Measurements from ENCODE around the gene MCAT. TPM values are rescaled to one million over a fixed set of nuclear protein-coding genes. Genes with fewer than 3 reads are reported as not detected.
"Not testable (repeated sequence)": the region's sequence is repeated elsewhere in the genome, so short reads cannot be mapped to it uniquely, and the experiment has no call there.

The MCAT gene
- total RNA-seq, 1 experiment from 2014 or later, result 14.7 TPM

- DNase-seq (ENCODE audit: low read depth), result no peak
Measured at GRCh38 chr22:43154887-43155536, 11.8 kb upstream of the MCAT start.

DNA sequence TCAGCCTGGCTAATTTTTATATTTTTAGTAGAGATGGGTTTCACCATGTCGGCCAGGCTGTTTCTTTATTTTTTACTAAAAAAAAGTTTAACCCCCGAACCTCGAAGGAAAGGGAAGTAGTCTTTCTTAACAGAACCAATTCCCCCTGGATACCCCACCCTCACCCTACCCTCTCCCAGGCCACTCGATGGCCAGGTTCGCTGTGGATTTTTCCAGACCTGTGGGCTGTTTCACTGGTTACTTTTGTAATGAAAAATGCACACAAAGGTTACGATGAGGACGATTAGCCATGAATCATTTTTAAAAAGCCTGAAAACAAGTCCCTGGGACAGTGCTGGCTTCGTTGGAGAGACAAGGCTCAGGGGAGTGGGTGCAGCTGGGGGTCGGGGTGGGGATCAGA lies 10.7 kb upstream of the MCAT start:
- no peak for DNase-seq (ENCODE audit: low read depth)

GRCh38 chr22:43152357-43153071 lies 9.3 kb upstream of the MCAT start:
- peak; percentile 66 for DNase-seq (ENCODE audit: low read depth)

DNA sequence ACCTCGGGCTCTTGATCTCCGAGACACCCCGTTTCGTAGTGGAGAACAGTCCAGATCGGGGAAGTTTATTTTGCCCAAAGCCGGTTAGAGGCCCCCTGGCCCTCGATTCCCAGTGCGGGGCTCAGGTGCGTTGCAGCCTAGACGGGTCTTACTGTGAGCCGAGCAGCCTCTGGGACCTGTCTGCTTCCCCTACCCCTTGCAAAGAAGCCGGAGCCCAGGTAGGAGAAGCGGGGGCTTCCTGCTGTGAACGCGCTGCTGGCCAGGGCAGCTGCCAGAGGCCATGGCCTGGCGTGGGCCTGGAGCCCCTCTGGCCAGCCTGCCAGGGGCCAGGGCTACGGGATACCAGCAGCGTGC lies 8.8 kb upstream of the MCAT start:
- DNase-seq (ENCODE audit: low read depth), result no peak

GRCh38 chr22:43151251-43152002 lies 8.2 kb upstream of the MCAT start, which contains the start of gene TSPO:
Gene TSPO, plus strand, starts transcription at chr22:43151559. Its CDS starts 7,680 bp downstream, at chr22:43159239.
- peak; percentile 30 for DNase-seq (ENCODE audit: low read depth)

- DNase-seq (ENCODE audit: low read depth), result no peak
Measured at GRCh38 chr22:43150731-43151206, 7.6 kb upstream of the MCAT start.

GRCh38 chr22:43148581-43148980 lies 5.4 kb upstream of the MCAT start:
- DNase-seq (ENCODE audit: low read depth), result no peak

GRCh38 chr22:43147821-43148220 lies 4.6 kb upstream of the MCAT start:
- DNase-seq (ENCODE audit: low read depth), result no peak

- DNase-seq (ENCODE audit: low read depth), result not testable (repeated sequence)
Measured at GRCh38 chr22:43146332-43146731, 3.1 kb upstream of the MCAT start.

GRCh38 chr22:43145371-43145770 lies 2.2 kb upstream of the MCAT start:
- DNase-seq (ENCODE audit: low read depth), result not testable (repeated sequence)

DNA sequence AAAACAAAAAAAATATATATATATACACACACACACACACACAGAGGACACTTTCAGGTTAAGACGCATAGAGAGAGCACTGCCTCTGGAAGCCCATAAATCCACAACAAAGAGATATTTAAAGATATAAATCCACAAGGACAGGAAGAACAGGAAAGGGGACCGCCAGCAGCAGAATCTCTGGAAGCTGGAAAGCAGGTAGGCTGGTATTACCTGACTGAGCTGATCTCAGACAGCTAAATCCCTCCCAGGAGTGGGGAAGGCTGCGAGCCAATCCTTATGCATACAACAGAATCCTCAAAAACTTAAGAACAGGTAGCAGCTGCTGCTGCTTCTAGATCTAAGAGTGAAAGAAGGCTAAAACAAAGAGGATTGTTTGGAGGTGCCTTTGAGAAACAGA lies 1.8 kb upstream of the MCAT start:
- no peak for DNase-seq (ENCODE audit: low read depth)

DNA sequence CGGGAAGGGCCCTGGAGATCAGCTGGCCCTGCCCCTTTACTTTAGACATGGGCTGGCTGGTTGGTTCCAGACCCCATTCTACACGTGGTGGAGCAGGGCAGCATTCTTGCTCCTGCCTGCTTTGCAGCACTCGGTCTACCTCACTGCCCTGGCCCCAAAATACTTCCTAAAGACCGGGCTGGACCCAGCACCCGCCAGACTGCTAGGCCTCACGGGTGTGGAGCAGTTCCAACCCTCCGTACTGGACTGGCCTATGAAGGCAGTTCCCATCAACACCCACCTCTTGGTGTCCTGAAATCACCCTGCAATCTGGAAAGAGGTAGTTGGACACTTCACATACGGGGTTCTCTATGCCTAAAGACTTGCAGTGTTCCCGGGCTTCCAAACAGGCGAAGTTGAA lies 6.4 kb downstream of the MCAT start:
- DNase-seq (ENCODE audit: low read depth), result no peak

GRCh38 chr22:43136255-43136654 lies 6.9 kb downstream of the MCAT start:
- no peak for DNase-seq (ENCODE audit: low read depth)

GRCh38 chr22:43135565-43135964 lies 7.6 kb downstream of the MCAT start:
- no peak for DNase-seq (ENCODE audit: low read depth)

- no peak for DNase-seq (ENCODE audit: low read depth)
Measured at GRCh38 chr22:43134553-43134952, 8.6 kb downstream of the MCAT start.

DNA sequence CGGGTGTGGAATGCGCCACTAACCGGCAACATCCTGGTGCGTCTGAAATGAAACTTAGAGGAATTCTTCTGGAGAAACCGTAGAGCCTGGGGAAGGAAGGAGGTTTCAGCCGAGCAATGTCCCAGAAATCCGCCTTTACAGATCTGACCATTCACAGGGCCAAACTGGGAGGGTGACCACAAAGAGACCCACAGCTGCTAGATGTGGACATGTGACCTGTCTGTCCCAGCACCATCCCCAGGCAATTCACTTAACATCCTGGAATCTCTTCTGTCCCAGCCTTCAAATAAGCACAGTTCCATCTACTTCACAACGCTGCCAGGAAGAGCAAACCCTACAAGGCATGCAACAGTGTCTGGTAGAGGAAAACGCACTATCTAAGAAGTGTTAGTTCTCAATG lies 9.8 kb downstream of the MCAT start:
- DNase-seq (ENCODE audit: low read depth), result no peak

DNA sequence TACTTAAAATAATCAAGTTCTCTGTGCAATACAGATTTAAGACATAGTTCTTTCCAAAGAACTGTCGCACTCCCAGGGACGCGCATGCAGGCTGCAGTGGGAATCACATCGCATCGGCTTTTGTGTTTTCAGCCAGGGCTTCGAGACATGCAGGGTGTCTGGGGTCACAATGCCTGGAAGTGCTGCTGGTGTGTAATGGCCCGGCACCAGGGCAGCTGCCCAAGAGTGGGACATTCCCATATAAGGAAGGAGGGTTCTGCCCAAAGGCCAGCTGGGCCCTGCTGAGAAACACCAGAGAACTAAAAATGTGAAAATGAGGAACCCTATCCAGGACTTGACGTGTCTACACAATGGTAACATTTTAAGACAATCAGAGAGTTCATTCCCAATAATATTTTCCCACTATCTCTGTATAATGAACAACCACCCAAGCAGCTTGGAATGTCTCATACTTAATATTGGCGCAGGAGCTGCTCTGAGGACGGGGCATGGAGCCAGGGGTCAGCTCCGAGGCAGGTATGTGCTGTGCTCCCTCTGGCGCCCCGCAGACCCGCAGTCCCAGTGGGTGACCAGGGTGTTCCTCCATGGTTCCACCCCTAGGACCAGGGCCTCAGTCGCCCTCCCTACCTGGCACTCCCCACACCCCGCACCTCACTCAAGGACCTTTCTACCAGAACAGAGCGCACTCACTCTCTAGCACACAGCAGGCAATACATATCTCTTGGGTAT lies 11.3 kb downstream of the MCAT start:
- no peak for DNase-seq (ENCODE audit: low read depth)

- no peak for DNase-seq (ENCODE audit: low read depth)
Measured at GRCh38 chr22:43129426-43130425, 13.5 kb downstream of the MCAT start.

DNA sequence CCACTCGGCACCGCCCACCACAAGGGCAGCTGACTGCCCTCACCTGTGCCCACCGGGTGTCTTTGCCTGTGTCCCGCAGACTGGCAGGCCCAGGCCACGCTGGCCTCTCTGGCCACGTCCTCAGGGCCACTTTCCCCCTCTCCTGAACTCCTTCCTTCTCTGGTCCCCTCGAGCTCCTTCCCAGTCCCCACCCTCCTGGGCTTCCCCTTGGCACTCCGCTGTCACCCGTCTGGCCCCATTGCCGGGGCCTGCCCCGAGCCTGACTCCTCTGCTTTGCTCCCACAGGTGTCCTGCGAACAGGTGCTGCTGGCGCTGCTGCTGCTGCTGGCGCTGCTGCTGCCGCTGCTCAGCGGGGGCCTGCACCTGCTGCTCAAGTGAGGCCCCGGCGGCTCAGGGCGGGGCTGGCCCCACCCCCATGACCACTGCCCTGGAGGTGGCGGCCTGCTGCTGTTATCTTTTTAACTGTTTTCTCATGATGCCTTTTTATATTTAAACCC lies 14.2 kb downstream of the MCAT start:
- no peak for DNase-seq (ENCODE audit: low read depth)

- no peak for DNase-seq (ENCODE audit: low read depth)
Measured at GRCh38 chr22:43128116-43128515, 15.1 kb downstream of the MCAT start.
